Colonic mucosa (tissue), 4 donors: ENCODE results near the gene IL31. TPM values are rescaled to one million over a fixed set of nuclear protein-coding genes. Genes with fewer than 3 reads are reported as not detected.

ENCODE experiments used
- DNase-seq: peaks from one replicate; pipeline ENCODE4 v3.0.0-alpha.2; 2020
- H3K27ac ChIP-seq: fragments of 200-600 bp; one replicate; pipeline ENCODE4 v1.8.0; 2021
- H3K27me3 ChIP-seq: fragments of 200-600 bp; one replicate; pipeline ENCODE4 v1.8.0; 2021
- H3K36me3 ChIP-seq: fragments of 200-600 bp; one replicate; pipeline ENCODE4 v1.8.0; 2021
- H3K4me1 ChIP-seq: fragments of 200-600 bp; one replicate; pipeline ENCODE4 v1.8.0; 2021; ENCODE audit warnings: mild to moderate bottlenecking
- H3K4me3 ChIP-seq: fragments of 200-600 bp; one replicate; pipeline ENCODE4 v1.8.0; 2021
- H3K9ac ChIP-seq, 2 donors: one replicate each; pipeline ENCODE4 v1.7.0; 2013; ENCODE audit warnings: control low read depth in 2 of 2, low read depth in 2 of 2, low read length in 2 of 2
- H3K9me3 ChIP-seq: fragments of 200-600 bp; one replicate; pipeline ENCODE4 v1.8.0; 2021
- intact Hi-C: fragments of 100-400 bp; cut with DNase I; formaldehyde crosslinking; loops from one replicate; pipeline ENCODE4 v1.14.1; 2022
- total RNA-seq, 2 donors: library from RNA; stranded (reverse); fragmentation: NEBNext Ultra II Directional in 1 of 2; extraction: Animal tissue kit (Norgen Biotek cat#: 25700) in 1 of 2; gene quantifications; one replicate each; pipeline ENCODE4 v1.2.1, GENCODE V29; 2021
- TF ChIP-seq, protein P1 (sequence below): fragments of 200-600 bp; IDR thresholded peaks from one replicate; pipeline ENCODE4 v1.8.0; 2022; ENCODE audit warnings: antibody characterized with exemption, mild to moderate bottlenecking
- donor health status: healthy.
- donor health status: DM: no; HTN: no; CAD: no.
- donor health status: DM: no; HTN: no; CAD: no.

The IL31 gene
- total RNA-seq, result not detected

GRCh38 chr12:122174155-122174845, at the start of gene IL31:
Gene IL31 (minus strand): TSS chr12:122174221. CDS start chr12:122174172, 49 bp downstream.
- no peak within 1 kb of the TSS for H3K4me3 ChIP-seq
- no peaks in the 10 kb centered on the region for H3K9me3 ChIP-seq
- H3K4me1 ChIP-seq, result no peaks in the 10 kb centered on the region
- no peak for DNase-seq
- H3K27ac ChIP-seq, result no peak within 1 kb of the TSS
- TF ChIP-seq, protein P1, sequence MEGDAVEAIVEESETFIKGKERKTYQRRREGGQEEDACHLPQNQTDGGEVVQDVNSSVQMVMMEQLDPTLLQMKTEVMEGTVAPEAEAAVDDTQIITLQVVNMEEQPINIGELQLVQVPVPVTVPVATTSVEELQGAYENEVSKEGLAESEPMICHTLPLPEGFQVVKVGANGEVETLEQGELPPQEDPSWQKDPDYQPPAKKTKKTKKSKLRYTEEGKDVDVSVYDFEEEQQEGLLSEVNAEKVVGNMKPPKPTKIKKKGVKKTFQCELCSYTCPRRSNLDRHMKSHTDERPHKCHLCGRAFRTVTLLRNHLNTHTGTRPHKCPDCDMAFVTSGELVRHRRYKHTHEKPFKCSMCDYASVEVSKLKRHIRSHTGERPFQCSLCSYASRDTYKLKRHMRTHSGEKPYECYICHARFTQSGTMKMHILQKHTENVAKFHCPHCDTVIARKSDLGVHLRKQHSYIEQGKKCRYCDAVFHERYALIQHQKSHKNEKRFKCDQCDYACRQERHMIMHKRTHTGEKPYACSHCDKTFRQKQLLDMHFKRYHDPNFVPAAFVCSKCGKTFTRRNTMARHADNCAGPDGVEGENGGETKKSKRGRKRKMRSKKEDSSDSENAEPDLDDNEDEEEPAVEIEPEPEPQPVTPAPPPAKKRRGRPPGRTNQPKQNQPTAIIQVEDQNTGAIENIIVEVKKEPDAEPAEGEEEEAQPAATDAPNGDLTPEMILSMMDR, result no peak
- no peak within 1 kb of the TSS for H3K9ac ChIP-seq
- H3K36me3 ChIP-seq, result no peaks in the 10 kb centered on the region
- no peaks in the 10 kb centered on the region for H3K27me3 ChIP-seq
- intact Hi-C loops, result no loop called here

- Histone ChIP-seq H3K27ac (no peak overlapping the region), H3K4me3 (no peak overlapping the region), H3K4me1 (no peaks in the 10 kb centered on the region), H3K9me3 (no peaks in the 10 kb centered on the region), H3K9ac (no peak overlapping the region), H3K27me3 (no peaks in the 10 kb centered on the region), H3K36me3 (peaks cover 29% of the 10 kb centered on the region)
- intact Hi-C loops, result no loop called here
- TF ChIP-seq, protein P1, result no peak
- DNase-seq, result no peak
These were observed 42.4 kb upstream of the IL31 start for GRCh38 chr12:122216445-122216844.

GRCh38 chr12:122215771-122216170, 41.8 kb upstream of the IL31 start:
- Histone ChIP-seq H3K4me1 (no peaks in the 10 kb centered on the region), H3K27me3 (no peaks in the 10 kb centered on the region), H3K9me3 (no peaks in the 10 kb centered on the region), H3K4me3 (no peak overlapping the region), H3K36me3 (peaks cover 29% of the 10 kb centered on the region), H3K27ac (no peak overlapping the region), H3K9ac (no peak overlapping the region)
- no peak for DNase-seq
- TF ChIP-seq, protein P1, result no peak
- intact Hi-C loops, result no loop called here

DNA sequence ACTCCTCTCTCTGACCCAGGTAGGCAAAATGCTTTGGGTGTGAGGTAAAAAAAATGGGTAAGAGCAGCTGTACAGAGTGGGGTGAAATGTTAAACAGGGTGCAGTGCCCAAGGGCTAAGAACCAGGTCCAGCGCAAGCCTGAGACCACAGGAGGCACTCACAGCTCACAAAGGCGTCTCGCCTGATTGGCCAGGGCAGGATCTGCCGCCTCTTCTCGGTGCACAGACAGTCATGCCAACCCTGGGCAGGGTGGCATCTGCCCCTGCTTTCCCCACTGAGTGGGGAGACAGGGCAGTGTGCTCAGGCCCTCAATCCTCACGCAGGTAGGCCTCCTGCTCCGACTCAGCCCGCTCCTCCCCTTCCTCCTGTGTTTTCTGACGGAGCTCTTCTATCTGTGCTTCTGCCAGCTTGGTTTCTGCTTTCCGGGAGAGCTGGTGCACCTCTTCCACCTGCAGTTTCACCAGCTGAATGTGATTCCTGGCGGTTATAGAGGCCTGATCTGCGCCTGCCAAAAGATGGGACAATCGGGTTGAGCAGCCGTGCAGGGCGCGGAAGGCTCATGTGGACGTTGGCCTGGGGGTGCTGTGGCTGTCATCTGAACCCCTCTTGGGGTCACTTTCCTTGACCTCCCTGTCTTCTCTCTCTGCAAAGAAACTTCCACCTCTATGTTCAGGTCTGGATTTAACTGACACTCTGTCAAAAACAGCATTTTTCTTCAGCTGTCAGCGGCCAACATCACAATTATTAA, 34.2 kb upstream of the IL31 start:
- intact Hi-C loops, result no loop called here

GRCh38 chr12:122207391-122207790, 33.4 kb upstream of the IL31 start:
- no peaks in the 10 kb centered on the region for H3K9me3 ChIP-seq
- intact Hi-C loops, result no loop called here
- TF ChIP-seq, protein P1, result no peak
- no peak overlapping the region for H3K9ac ChIP-seq
- DNase-seq, result no peak
- H3K4me1 ChIP-seq, result no peaks in the 10 kb centered on the region
- H3K27me3 ChIP-seq, result peaks cover 22% of the 10 kb centered on the region
- no peak overlapping the region for H3K4me3 ChIP-seq
- no peak overlapping the region for H3K27ac ChIP-seq
- peaks cover 3% of the 10 kb centered on the region for H3K36me3 ChIP-seq

More for the DNA sequence above, 34.2 kb upstream of the IL31 start:
- Histone ChIP-seq H3K9ac (no peak overlapping the region), H3K36me3 (peaks cover 8% of the 10 kb centered on the region), H3K27ac (no peak overlapping the region), H3K9me3 (no peaks in the 10 kb centered on the region), H3K4me3 (no peak overlapping the region), H3K4me1 (no peaks in the 10 kb centered on the region), H3K27me3 (peaks cover 22% of the 10 kb centered on the region)
- TF ChIP-seq, protein P1, result no peak
- no peak for DNase-seq
